ENCODE data around the gene GNRHR. TPM values are rescaled to one million over a fixed set of nuclear protein-coding genes. Genes with fewer than 3 reads are reported as not detected.
"Not testable (repeated sequence)": the region's sequence is repeated elsewhere in the genome, so short reads cannot be mapped to it uniquely, and the experiment has no call there.

Gene GNRHR, protein sequence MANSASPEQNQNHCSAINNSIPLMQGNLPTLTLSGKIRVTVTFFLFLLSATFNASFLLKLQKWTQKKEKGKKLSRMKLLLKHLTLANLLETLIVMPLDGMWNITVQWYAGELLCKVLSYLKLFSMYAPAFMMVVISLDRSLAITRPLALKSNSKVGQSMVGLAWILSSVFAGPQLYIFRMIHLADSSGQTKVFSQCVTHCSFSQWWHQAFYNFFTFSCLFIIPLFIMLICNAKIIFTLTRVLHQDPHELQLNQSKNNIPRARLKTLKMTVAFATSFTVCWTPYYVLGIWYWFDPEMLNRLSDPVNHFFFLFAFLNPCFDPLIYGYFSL
- total RNA-seq = not detected

DNA sequence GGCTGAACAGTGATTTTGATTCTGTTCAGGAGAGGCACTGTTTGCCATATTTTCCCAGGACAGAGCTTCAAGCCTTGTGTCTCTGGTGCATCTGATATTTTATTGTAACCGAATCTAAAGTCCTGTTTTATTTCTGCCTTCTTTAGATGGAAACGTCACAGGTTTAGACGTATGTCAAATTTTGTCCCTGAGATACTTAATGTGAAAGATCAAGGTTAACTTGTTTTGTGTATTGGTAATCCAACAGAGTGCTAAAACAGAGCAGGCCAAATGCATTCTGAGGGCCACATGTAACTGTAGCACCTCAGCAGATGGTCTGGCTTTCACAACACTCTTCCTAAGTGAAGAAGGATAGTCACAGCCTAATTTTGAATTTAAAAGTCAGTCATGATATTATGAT, at the start of gene GNRHR:
Gene GNRHR (minus strand): TSS at position 101 of the 400 bp plus-strand sequence. CDS start 53 bp downstream, at position 48.
- H3K27me3 Mint-ChIP-seq = no peaks in the 10 kb centered on the region
- H3K36me3 Mint-ChIP-seq = no peaks in the 10 kb centered on the region
- H3K4me3 Mint-ChIP-seq = no peak within 1 kb of the TSS
- H3K27ac Mint-ChIP-seq = no peak within 1 kb of the TSS
- no peaks in the 10 kb centered on the region for H3K4me1 Mint-ChIP-seq
- no peaks in the 10 kb centered on the region for H3K9me3 Mint-ChIP-seq
- DNase-seq = no peak

DNA sequence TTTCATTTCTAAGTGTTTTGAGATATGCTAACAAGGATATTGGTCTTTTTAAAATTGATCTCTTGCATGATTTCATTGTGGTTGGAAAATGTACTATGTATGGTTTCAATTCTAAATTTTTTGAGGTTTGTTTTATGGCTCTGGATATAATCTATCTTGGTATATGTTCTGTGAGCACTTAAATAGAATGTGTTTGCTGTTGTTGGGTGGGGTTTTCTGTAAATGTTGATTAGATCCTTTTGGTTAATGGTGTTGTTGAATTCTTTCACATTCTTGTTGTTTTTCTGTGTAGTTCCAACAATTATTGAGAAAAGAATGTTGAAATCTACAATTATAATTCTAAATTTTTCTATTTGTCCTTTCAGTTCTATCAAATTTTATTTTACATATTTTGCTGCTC, 42.6 kb upstream of the GNRHR start:
- Mint-ChIP-seq H3K36me3 (peaks cover under 1% of the 10 kb centered on the region), H3K9me3 (peaks cover 1% of the 10 kb centered on the region), H3K4me3 (no peak overlapping the region), H3K4me1 (peaks cover 2% of the 10 kb centered on the region), H3K27me3 (no peaks in the 10 kb centered on the region), H3K27ac (no peak overlapping the region)
- no peak for DNase-seq

DNA sequence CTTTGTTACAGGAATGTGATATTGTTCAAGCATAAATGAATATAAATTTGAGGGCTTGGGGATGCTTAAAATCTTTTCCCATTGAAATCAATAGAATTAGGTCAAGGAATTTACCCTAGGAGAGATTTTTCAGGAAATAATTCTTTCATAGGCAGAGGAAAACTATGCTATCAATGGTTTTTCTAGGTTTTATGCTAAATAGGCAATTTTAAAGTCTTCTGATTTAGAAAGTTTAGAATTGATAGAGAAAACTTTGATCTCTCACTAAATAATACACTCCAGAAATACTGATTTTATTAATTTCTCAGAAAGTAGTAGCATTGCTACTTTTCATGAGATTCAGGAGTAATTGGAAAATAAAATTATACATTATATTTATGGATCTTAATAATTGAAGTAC, 36.5 kb upstream of the GNRHR start:
- H3K27ac Mint-ChIP-seq = no peak overlapping the region
- no peaks in the 10 kb centered on the region for H3K27me3 Mint-ChIP-seq
- no peak overlapping the region for H3K4me3 Mint-ChIP-seq
- H3K9me3 Mint-ChIP-seq = no peaks in the 10 kb centered on the region
- peaks cover 2% of the 10 kb centered on the region for H3K36me3 Mint-ChIP-seq
- no peak for DNase-seq
- peaks cover under 1% of the 10 kb centered on the region for H3K4me1 Mint-ChIP-seq

DNA sequence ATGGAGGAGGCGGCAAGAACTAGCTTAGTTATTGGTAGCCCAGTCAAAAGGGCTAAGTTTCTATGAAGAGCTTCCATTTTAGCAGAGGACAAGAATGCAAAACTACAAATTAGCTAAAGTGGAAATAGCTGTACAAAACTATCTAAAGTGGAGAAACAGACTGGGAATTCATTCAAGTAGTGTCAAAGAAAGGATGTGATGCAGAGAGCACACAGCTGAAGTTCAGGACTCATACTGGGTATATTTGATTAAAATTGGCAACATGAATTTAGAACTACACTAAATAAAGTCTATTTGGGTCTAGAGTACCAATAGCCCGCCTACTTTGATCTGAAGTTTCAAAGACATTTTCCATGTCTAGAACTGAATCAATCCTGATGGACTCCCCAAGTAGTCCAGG, 33.1 kb upstream of the GNRHR start:
- H3K27ac Mint-ChIP-seq = no peak overlapping the region
- peaks cover 2% of the 10 kb centered on the region for H3K36me3 Mint-ChIP-seq
- H3K9me3 Mint-ChIP-seq = no peaks in the 10 kb centered on the region
- no peak for DNase-seq
- peaks cover 3% of the 10 kb centered on the region for H3K4me1 Mint-ChIP-seq
- no peaks in the 10 kb centered on the region for H3K27me3 Mint-ChIP-seq
- no peak overlapping the region for H3K4me3 Mint-ChIP-seq

DNA sequence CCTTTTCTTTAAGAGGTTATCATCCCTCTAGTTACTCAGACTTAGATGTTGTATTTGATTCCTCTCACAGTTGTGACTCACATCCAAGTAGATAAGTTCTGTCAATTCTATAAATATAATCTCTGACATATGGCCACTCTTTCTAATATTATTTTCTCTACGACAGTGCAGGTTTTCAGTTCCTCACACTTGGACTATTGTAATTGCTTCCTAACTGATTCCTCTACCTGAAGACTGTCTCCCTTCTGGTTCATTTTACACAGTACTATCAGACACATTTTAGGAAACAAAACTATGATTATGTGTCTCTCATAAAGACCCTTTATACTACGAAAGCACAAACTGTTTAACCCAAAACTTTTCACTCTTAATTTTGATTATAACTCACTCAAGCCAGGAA, 31.3 kb upstream of the GNRHR start:
- DNase-seq = no peak
- Mint-ChIP-seq H3K27me3 (no peaks in the 10 kb centered on the region), H3K27ac (no peak overlapping the region), H3K36me3 (no peaks in the 10 kb centered on the region), H3K4me3 (no peak overlapping the region), H3K9me3 (no peaks in the 10 kb centered on the region), H3K4me1 (peaks cover 3% of the 10 kb centered on the region)

DNA sequence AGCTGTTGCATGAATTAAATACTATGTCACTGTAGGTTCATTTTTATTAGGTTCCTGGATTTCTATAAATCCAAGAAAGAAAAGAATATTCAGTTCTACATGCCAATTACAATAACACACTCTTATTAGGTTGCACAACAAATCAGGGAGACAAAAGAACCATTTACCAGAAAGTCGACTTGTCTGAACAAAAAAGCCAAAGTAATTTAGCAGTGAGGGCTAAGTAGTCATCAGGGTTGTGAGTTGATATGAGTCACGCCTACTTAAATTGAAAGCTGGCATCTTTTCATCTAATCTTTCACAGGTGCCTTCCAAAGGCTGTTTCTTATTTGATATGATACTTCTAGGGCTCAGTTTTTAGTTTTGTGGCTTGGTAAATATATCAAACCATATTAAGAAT, 25.4 kb upstream of the GNRHR start:
- no peak overlapping the region for H3K27ac Mint-ChIP-seq
- no peaks in the 10 kb centered on the region for H3K36me3 Mint-ChIP-seq
- no peaks in the 10 kb centered on the region for H3K9me3 Mint-ChIP-seq
- H3K4me3 Mint-ChIP-seq = no peak overlapping the region
- no peaks in the 10 kb centered on the region for H3K4me1 Mint-ChIP-seq
- no peaks in the 10 kb centered on the region for H3K27me3 Mint-ChIP-seq
- no peak for DNase-seq

DNA sequence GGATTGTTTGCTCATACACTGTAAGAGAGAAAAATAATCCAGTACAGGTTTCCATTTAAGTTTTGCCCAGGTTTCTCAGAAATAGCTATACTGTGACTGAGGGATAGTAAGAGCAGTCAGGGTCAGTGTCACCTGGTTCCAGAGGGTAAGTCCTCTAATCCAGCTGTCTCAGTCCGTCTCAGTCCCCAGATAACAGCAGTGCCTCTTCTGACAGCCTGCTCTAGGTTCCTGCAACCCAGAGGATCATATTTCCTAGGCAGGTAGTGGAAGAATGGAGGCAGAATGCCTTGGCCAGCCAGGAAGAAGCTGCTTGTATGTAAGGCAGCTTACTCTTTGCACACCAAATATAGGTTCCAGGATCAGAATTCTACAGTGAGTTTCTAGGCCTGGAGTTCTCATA, 22.6 kb upstream of the GNRHR start:
- Mint-ChIP-seq H3K4me3 (no peak overlapping the region), H3K27ac (no peak overlapping the region), H3K9me3 (no peaks in the 10 kb centered on the region), H3K4me1 (no peaks in the 10 kb centered on the region), H3K36me3 (no peaks in the 10 kb centered on the region), H3K27me3 (no peaks in the 10 kb centered on the region)
- DNase-seq = no peak

DNA sequence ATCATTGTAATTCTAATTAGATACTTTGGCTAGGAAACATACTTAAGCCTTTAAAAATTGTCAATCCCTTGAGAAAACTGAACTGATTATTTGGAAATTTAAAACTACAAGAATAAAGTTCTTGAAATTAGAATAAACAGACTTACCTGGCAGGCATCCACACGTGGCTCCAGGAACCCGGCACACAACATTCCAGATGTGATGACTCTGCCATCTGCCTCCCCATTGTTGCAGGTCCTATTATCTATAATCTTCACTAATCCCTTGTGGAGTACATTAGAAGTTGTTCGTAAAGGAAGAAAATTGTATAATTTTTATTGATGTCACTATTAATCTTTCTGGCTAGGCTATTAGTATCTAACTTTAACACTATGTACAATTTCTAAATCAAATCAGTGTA, 16.2 kb upstream of the GNRHR start:
- H3K27me3 Mint-ChIP-seq = no peaks in the 10 kb centered on the region
- H3K36me3 Mint-ChIP-seq = no peaks in the 10 kb centered on the region
- DNase-seq = no peak
- no peak overlapping the region for H3K27ac Mint-ChIP-seq
- H3K4me3 Mint-ChIP-seq = no peak overlapping the region
- H3K4me1 Mint-ChIP-seq = no peaks in the 10 kb centered on the region
- no peaks in the 10 kb centered on the region for H3K9me3 Mint-ChIP-seq

DNA sequence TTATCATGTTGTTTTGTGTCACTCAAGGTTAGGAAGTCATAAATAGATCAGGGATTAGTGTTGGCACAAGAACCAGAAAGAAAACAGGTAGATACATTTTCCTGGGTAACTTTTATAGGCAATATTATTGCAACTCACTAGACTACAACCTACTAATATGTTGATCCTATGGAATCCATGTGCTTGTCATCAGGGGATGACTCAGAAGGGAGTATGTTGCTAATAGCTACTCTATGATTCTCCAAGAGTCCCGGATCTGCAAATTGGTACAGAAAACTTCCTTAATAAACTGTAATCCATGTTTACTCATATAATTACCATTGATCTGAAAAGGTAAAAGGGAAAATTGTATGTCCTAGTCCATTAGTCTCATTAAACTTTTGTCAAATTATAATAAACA, 11.7 kb upstream of the GNRHR start:
- no peaks in the 10 kb centered on the region for H3K27me3 Mint-ChIP-seq
- no peaks in the 10 kb centered on the region for H3K9me3 Mint-ChIP-seq
- H3K36me3 Mint-ChIP-seq = no peaks in the 10 kb centered on the region
- peaks cover 4% of the 10 kb centered on the region for H3K4me1 Mint-ChIP-seq
- DNase-seq = no peak
- no peak overlapping the region for H3K4me3 Mint-ChIP-seq
- H3K27ac Mint-ChIP-seq = no peak overlapping the region

DNA sequence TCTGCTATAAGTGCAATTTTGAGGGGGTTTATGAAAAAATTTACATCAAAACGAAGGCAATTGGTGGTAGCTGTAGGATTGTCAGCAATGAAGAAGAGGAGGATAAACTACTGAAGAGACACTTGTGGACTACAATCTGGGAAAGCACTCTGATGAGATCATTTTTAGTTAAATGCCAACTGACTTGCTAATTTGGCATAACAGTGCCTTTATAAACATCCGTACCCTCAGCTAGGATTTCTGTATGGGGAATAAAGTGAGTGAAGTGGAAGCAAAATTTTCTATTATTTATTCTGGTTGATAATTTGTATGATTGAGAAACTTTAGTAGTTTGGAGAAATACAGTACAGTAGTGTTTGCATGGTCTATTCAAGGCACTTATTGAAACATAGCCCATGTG, 11.2 kb upstream of the GNRHR start:
- Mint-ChIP-seq H3K27me3 (no peaks in the 10 kb centered on the region), H3K9me3 (no peaks in the 10 kb centered on the region), H3K4me3 (no peak overlapping the region), H3K36me3 (no peaks in the 10 kb centered on the region), H3K4me1 (peaks cover 4% of the 10 kb centered on the region), H3K27ac (no peak overlapping the region)
- no peak for DNase-seq

DNA sequence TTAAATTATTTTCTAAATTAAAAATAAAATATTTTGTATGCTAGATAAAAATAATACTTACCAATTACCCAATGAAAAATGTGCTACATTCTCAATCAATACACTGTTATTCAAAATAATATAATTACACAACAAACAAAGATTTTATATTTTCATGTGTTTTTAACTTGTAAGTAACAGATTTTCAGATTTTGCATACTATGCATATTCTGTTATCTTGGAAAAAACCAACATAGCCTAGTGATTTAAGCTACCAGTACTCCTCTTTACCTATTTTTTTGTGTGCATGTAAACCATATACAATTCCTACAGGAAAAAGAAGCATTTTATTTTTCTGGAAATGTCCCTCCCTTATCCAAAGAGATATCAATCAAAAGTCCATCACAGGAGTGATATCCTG, 10.0 kb upstream of the GNRHR start:
- Mint-ChIP-seq H3K4me3 (no peak overlapping the region), H3K27me3 (no peaks in the 10 kb centered on the region), H3K9me3 (no peaks in the 10 kb centered on the region), H3K27ac (no peak overlapping the region), H3K36me3 (no peaks in the 10 kb centered on the region), H3K4me1 (peaks cover 4% of the 10 kb centered on the region)
- DNase-seq = no peak

DNA sequence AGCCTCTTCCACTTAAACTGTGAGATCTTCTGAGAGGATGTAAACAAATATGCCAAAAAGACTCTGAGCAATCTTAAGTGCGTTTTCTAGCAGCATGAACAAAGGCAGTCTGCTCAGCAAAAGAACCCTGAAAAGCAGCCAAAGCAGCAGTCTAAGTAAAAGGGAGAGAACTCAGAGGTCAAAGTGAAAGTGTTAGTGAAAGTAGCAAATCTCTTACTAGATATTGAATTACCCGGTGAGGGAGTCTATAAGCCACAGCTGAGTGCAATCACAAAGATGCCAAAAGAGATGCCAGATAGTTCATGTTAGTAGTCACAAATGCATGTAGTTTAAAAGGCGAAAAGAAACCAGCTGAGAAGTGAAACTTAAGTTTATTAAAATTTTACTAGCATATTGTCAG, 7.9 kb upstream of the GNRHR start:
- Mint-ChIP-seq H3K27ac (no peak overlapping the region), H3K36me3 (no peaks in the 10 kb centered on the region), H3K4me1 (peaks cover 4% of the 10 kb centered on the region), H3K27me3 (no peaks in the 10 kb centered on the region), H3K9me3 (no peaks in the 10 kb centered on the region), H3K4me3 (no peak overlapping the region)
- no peak for DNase-seq

DNA sequence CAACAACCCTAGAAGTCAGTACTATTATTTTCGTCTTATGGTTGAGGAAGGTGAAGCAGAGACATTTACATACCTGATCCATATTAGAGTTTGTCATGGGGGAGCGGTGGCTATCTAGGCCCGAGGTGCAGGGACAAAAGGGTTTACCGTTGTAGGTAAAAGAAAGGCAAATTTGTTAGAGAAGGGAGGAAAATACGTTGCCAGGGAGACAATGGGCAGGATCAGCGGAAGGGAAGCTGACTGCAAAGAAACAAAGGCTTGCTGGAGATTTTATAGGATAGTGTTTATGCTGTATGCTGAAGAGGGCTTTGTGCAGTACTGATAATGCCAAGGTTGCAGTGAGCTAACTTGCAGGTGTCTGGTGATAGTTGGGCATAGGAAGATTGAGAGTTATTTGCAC, 2.8 kb upstream of the GNRHR start:
- not testable (repeated sequence) for H3K27ac Mint-ChIP-seq, H3K27me3 Mint-ChIP-seq, H3K9me3 Mint-ChIP-seq, H3K4me1 Mint-ChIP-seq, H3K4me3 Mint-ChIP-seq, DNase-seq, H3K36me3 Mint-ChIP-seq

DNA sequence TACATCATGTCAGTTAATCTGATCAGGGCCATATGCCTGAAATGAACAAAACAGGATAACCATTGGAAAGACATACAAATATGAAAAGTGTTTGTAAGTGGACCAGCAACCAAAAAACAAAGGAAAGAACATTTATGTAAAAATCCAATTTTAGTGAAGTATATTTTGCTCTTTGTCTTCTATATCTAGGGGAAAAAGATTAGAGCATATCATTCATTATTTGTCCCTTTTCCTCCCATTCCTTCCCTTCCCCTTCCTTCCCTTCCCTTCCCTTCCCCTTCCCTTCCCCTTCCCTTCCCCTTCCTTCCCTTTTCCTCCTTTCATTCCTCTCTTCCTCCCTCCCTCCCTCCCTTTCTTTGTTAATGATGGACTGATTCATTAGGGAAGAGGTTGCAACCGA, 1.8 kb upstream of the GNRHR start:
- Mint-ChIP-seq H3K27ac (no peak overlapping the region), H3K4me3 (no peak overlapping the region), H3K27me3 (no peaks in the 10 kb centered on the region), H3K36me3 (no peaks in the 10 kb centered on the region), H3K9me3 (no peaks in the 10 kb centered on the region), H3K4me1 (no peaks in the 10 kb centered on the region)
- no peak for DNase-seq

DNA sequence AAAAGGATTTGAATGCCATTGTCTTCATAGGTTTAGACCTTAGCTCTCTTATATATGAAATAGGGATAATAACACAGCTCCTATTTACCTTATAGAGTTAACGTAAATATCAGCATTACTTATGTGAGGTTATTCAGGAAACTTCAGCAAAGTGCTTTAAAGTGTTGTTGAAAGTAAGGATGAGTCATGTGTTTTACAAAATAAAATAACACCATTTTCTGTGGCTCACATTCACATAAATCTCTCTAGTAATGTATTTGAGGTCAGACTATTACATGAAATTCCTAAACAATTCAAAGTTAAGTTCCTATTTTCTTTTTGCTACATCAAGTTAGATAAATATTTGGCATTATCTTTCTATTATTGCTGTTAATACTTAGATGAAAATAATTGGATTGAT, 2.9 kb downstream of the GNRHR start:
- H3K9me3 Mint-ChIP-seq = no peaks in the 10 kb centered on the region
- peaks cover 8% of the 10 kb centered on the region for H3K4me1 Mint-ChIP-seq
- no peaks in the 10 kb centered on the region for H3K36me3 Mint-ChIP-seq

DNA sequence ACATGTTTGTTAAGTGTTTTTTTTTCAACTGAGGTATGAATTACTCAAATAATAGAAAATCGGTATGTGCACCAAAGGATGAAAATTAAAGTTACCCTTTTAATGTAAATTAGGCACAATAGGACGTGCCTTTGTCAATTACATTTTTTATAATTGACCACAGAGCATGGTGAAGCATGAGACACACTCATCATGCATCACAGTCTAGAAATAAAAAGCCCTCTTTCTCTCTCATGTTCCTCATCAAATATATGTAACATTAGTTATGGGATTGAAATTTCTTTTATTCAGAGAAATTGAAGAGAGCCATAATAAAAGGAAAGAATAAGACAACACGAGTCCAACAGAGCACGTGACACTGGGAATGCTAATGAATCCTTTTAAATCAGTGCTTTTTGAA, 3.5 kb downstream of the GNRHR start:
- H3K4me1 Mint-ChIP-seq = peaks cover 8% of the 10 kb centered on the region
- H3K27me3 Mint-ChIP-seq = no peaks in the 10 kb centered on the region
- no peak for DNase-seq
- H3K4me3 Mint-ChIP-seq = no peak overlapping the region
- H3K36me3 Mint-ChIP-seq = no peaks in the 10 kb centered on the region
- no peaks in the 10 kb centered on the region for H3K9me3 Mint-ChIP-seq
- H3K27ac Mint-ChIP-seq = no peak overlapping the region

More for the DNA sequence above, 2.9 kb downstream of the GNRHR start:
- H3K4me3 Mint-ChIP-seq = no peak overlapping the region
- no peak for DNase-seq
- H3K27ac Mint-ChIP-seq = no peak overlapping the region
- no peaks in the 10 kb centered on the region for H3K27me3 Mint-ChIP-seq

All from activated naive CD8-positive, alpha-beta T cell treated with anti-CD3 and anti-CD28 coated beads for 36 hours (primary cell).